K562 (cell line): Measurements from ENCODE around the gene MTIF3. TPM values are rescaled to one million over a fixed set of nuclear protein-coding genes. Genes with fewer than 3 reads are reported as not detected.

Experiments
- ATAC-seq: fragments of 200-7000 bp; cut with Tn5 transposase; 3 replicates; pipeline ENCODE4 v1.9.1; 2020; ENCODE audit warnings: moderate library complexity
- BruUV-seq: library from RNA; stranded (reverse); fragments of 400-500 nt; replicated peaks from 2 replicates; lab custom pipeline; 2021; lab: Mats Ljungman, UMichigan
- CTCF ChIA-PET: fragments of 300-600 bp; formaldehyde crosslinking; extraction: SDS; loops from one replicate; lab custom pipeline; 2021; ENCODE audit warnings: low intra/inter-chr PET ratio; lab: Yijun Ruan, JAX
- POLR2A ChIA-PET: fragments of 300-600, 350-650 bp; sonication (Branson Sonifier 250); formaldehyde crosslinking; extraction: SDS; loops from one replicate; lab custom pipeline; 2021; ENCODE audit warnings: antibody characterized with exemption, inconsistent platforms; lab: Yijun Ruan, JAX
- DNase-seq, 4 experiments: peaks; one replicate each; pipeline versions ENCODE4 v3.0.0 to v3.0.0-alpha.2; 2011 to 2018; ENCODE audit warnings: low spot score in 3 of 4, mixed read lengths in 3 of 4; ENCODE audit errors: extremely low read depth in 1 of 4
- FAIRE-seq: peaks from 2 replicates; lab custom pipeline; 2011; peaks lifted over from hg19 to GRCh38; lab: Jason Lieb, UNC
- H2AFZ ChIP-seq: 2 replicates; pipeline ENCODE4 v1.6.0; 2011; ENCODE audit warnings: low read depth, low read length, control low read depth, inconsistent platforms
- H3K27ac ChIP-seq: fragments of 200-600 bp; 3 replicates; pipeline ENCODE4 v1.8.0; 2011; ENCODE audit warnings: low read depth, mild to moderate bottlenecking, control low read depth, inconsistent platforms, low read length, moderate library complexity, mixed read lengths; ENCODE audit errors: extremely low read depth
- H3K27me3 ChIP-seq, 2 experiments: fragments of 300-600 bp in 1 of 2; 2 replicates in 1 of 2; 3 replicates in 1 of 2; pipeline versions ENCODE4 v1.6.0 to v1.8.0; 2011; ENCODE audit warnings: inconsistent platforms in 2 of 2, low read length in 2 of 2, mild to moderate bottlenecking in 1 of 2, mixed read lengths in 1 of 2, moderate library complexity in 1 of 2; ENCODE audit not compliant: control insufficient read depth in 2 of 2, insufficient read depth in 2 of 2
- H3K36me3 ChIP-seq: fragments of 300-600 bp; 3 replicates; pipeline ENCODE4 v1.8.0; 2011; ENCODE audit warnings: mild to moderate bottlenecking, low read length, inconsistent platforms; ENCODE audit not compliant: control insufficient read depth, insufficient read depth
- H3K4me1 ChIP-seq, 2 experiments: fragments of 200-600 bp in 1 of 2; replicated peaks in 1 of 2; 2 replicates in 1 of 2; 3 replicates in 1 of 2; pipeline versions ENCODE4 v1.5.1 to v1.8.0; 2011; ENCODE audit warnings: inconsistent platforms in 2 of 2, low read length in 2 of 2, mild to moderate bottlenecking in 1 of 2, mixed read lengths in 1 of 2, moderate library complexity in 1 of 2; ENCODE audit not compliant: control insufficient read depth in 2 of 2, insufficient read depth in 2 of 2
- H3K4me2 ChIP-seq: 2 replicates; pipeline ENCODE4 v1.6.1; 2011; ENCODE audit warnings: low read length, control low read depth, inconsistent platforms, mixed read lengths; ENCODE audit not compliant: insufficient read depth
- H3K4me3 ChIP-seq: fragments of 200-600 bp; sonication (generic), shearing (Covaris generic); 2 replicates; pipeline ENCODE4 v1.5.1; 2016; ENCODE audit warnings: control low read depth, inconsistent platforms
- H3K79me2 ChIP-seq: fragments of 200-600 bp; 3 replicates; pipeline ENCODE4 v1.8.0; 2011; ENCODE audit warnings: low read length, inconsistent platforms; ENCODE audit not compliant: control insufficient read depth, insufficient read depth
- H3K9ac ChIP-seq, 2 experiments: 2 replicates each; pipeline versions ENCODE4 v1.6.0 to v1.6.1; 2011; ENCODE audit warnings: low read depth in 2 of 2, low read length in 2 of 2, control low read depth in 1 of 2, inconsistent platforms in 1 of 2, mild to moderate bottlenecking in 1 of 2, mixed read lengths in 1 of 2; ENCODE audit not compliant: insufficient read depth in 1 of 2
- H3K9me1 ChIP-seq: one replicate; pipeline ENCODE4 v1.6.0; 2011; ENCODE audit warnings: inconsistent platforms, mild to moderate bottlenecking, low read length, moderate library complexity; ENCODE audit not compliant: control insufficient read depth, insufficient read depth
- H3K9me3 ChIP-seq: replicated peaks from 2 replicates; pipeline ENCODE4 v1.5.1; 2011; ENCODE audit warnings: low read depth, low read length, inconsistent platforms; ENCODE audit not compliant: control insufficient read depth, insufficient read depth
- H4K20me1 ChIP-seq: replicated peaks from 2 replicates; pipeline ENCODE4 v1.6.1; 2011; ENCODE audit warnings: low read length, inconsistent platforms, mixed read lengths; ENCODE audit not compliant: control insufficient read depth, insufficient read depth
- POU5F1 ChIP-seq: fragments of 150-350 bp; IDR thresholded peaks from 2 replicates; pipeline ENCODE4 v1.6.1; 2014; ENCODE audit warnings: borderline replicate concordance, low read length, low read depth, mild to moderate bottlenecking; ENCODE audit not compliant: partially characterized antibody
- RFX5 ChIP-seq: IDR thresholded peaks from 2 replicates; pipeline ENCODE4 v1.6.1; 2011; ENCODE audit warnings: low read depth, mild to moderate bottlenecking, improper control_type of control experiment, low read length
- SREBF1 ChIP-seq: fragments of 150-350 bp; IDR thresholded peaks from 2 replicates; pipeline ENCODE4 v1.6.1; 2014; ENCODE audit warnings: antibody characterized with exemption, low read depth, low read length, borderline replicate concordance
- STAG1 ChIP-seq: sonication (generic); formaldehyde crosslinking; IDR thresholded peaks from 2 replicates; pipeline ENCODE4 v1.5.0; 2020; ENCODE audit warnings: missing genetic modification reagents, borderline replicate concordance
- TRIM25 ChIP-seq: fragments of 450-650 bp; IDR thresholded peaks from 2 replicates; pipeline ENCODE4 v1.7.0; 2016; ENCODE audit warnings: borderline replicate concordance
- ZBED1 ChIP-seq: IDR thresholded peaks from 2 replicates; pipeline ENCODE4 v1.6.1; 2014
- ZBTB1 ChIP-seq: sonication (generic); formaldehyde crosslinking; IDR thresholded peaks from 2 replicates; pipeline ENCODE4 v1.8.1; 2023; ENCODE audit warnings: missing genetic modification reagents, low read depth, mild to moderate bottlenecking, borderline replicate concordance
- ZBTB33 ChIP-seq: sonication (generic); formaldehyde crosslinking; IDR thresholded peaks from 2 replicates; pipeline ENCODE4 v1.8.1; 2023; ENCODE audit warnings: mild to moderate bottlenecking, missing genetic modification reagents
- ZNF740 ChIP-seq, 3 experiments: fragments of 200-800 bp in 1 of 3; sonication (Bioruptor generic) in 1 of 3; sonication (generic) in 1 of 3; formaldehyde crosslinking in 1 of 3; IDR thresholded peaks; 2 replicates each; pipeline versions ENCODE4 v1.6.1 to v1.8.0; 2016 to 2022; ENCODE audit warnings: mild to moderate bottlenecking in 2 of 3, missing compliant biosample characterization in 2 of 3, missing genetic modification characterization in 2 of 3, missing genetic modification reagents in 1 of 3
- ZSCAN29 ChIP-seq: fragments of 450-650 bp; IDR thresholded peaks from 2 replicates; pipeline ENCODE4 v1.6.1; 2017
- WGBS: fragments of 100-300 bp; shearing (Covaris generic); methylation state at CpG from one replicate; pipeline ENCODE4 v1.1.6; 2016; ENCODE audit warnings: low coverage, mixed read lengths; ENCODE audit not compliant: insufficient coverage; ENCODE audit errors: missing lambda C conversion rate; 5-methylcytosine and 5-hydroxymethylcytosine counted together
- in situ Hi-C: fragments of 300-500 bp; cut with MboI; formaldehyde crosslinking; loops from 4 replicates; pipeline ENCODE4 v1.15.0; 2018; ENCODE audit warnings: inconsistent platforms, mixed read lengths
- intact Hi-C: fragments of 100-400 bp; cut with micrococcal nuclease; formaldehyde crosslinking; loops from 2 replicates; pipeline ENCODE4 v1.14.2; 2022
- polyA plus RNA-seq, 8 experiments: library from polyadenylated mRNA; depleted of rRNA in 4 of 8; stranded (reverse) in 5 of 8; unstranded in 3 of 8; fragments of >200 nt; fragmentation: Nextera tagmentation in 2 of 8; fragmentation: Illumina TruSeq in 1 of 8; extraction: Ambion mirVana in 2 of 8; extraction: Trizol in 1 of 8; gene quantifications; 2 replicates each; pipeline versions ENCODE4 v1.2.1 to v1.2.3, GENCODE V29; 2011 to 2014; ENCODE audit warnings: inconsistent platforms in 1 of 8, missing spikeins in 1 of 8
- total RNA-seq, 7 experiments: library from RNA; depleted of rRNA in 6 of 7; stranded (reverse); fragments of >200 nt in 6 of 7; fragmentation: Illumina TruSeq in 2 of 7; extraction: Trizol in 2 of 7; gene quantifications; 2 replicates each; pipeline versions ENCODE4 v1.2.1 to v1.2.3, GENCODE V29; 2011 to 2021; ENCODE audit warnings: low replicate concordance in 1 of 7

The MTIF3 gene
- total and polyA plus RNA-seq, 9 of the 15 experiments (the other 6 are each of a cell fraction or from before 2014, with no cell fraction given) = 23.5 to 73.6 (median 45.2) TPM

- no TSS peak for BruUV-seq
- FAIRE-seq = no peak
- DNase-seq = no peak
- H3K4me3 ChIP-seq = no peak overlapping the region
- no peaks in the 10 kb centered on the region for H3K79me2 ChIP-seq
- H3K4me1 ChIP-seq = no peaks in the 10 kb centered on the region
- no peaks in the 10 kb centered on the region for H3K36me3 ChIP-seq
- H3K4me2 ChIP-seq = no peak overlapping the region
- H3K27ac ChIP-seq = no peak overlapping the region
- no peak for ATAC-seq
- CTCF ChIA-PET = no interaction called here
- intact Hi-C loops = no loop called here
- POLR2A ChIA-PET = no interaction called here
- no peak overlapping the region for H3K9ac ChIP-seq
- H3K9me3 ChIP-seq = no peaks in the 10 kb centered on the region
- 0% methylated on average over 7 of the region's 7 CpGs for WGBS
- peaks cover 9 to 13% of the 10 kb centered on the region in 2 experiments; a peak in 3 of 5 replicates for H3K27me3 ChIP-seq
- H2AFZ ChIP-seq = no peak overlapping the region
- H4K20me1 ChIP-seq = no peaks in the 10 kb centered on the region
- no peaks in the 10 kb centered on the region for H3K9me1 ChIP-seq
- no peak for TF ChIP-seq ZBTB1 (CRISPR knock-in tag)
- in situ Hi-C loops = no loop called here
Observed at GRCh38 chr13:27389891-27390290, 60.5 kb downstream of the MTIF3 start.

GRCh38 chr13:27388241-27388640 is 62.1 kb downstream of the MTIF3 start:
- DNase-seq (no peak), FAIRE-seq (no peak), ATAC-seq (no peak)
- H3K4me2 ChIP-seq = no peak overlapping the region
- no peak overlapping the region for H3K4me3 ChIP-seq
- in situ Hi-C loops (no loop called here), intact Hi-C loops (no loop called here)
- H3K9me1 ChIP-seq = no peaks in the 10 kb centered on the region
- H2AFZ ChIP-seq = no peak overlapping the region
- no TSS peak for BruUV-seq
- H3K79me2 ChIP-seq = no peaks in the 10 kb centered on the region
- 0% methylated on average over 2 of the region's 2 CpGs for WGBS
- ChIA-PET POLR2A (no interaction called here), CTCF (no interaction called here)
- no peak overlapping the region for H3K9ac ChIP-seq
- H3K4me1 ChIP-seq = no peaks in the 10 kb centered on the region; a peak in 1 of 5 replicates
- H3K27ac ChIP-seq = no peak overlapping the region
- no peaks in the 10 kb centered on the region for H3K36me3 ChIP-seq
- no peaks in the 10 kb centered on the region for H3K9me3 ChIP-seq
- H3K27me3 ChIP-seq = peaks cover 9 to 13% of the 10 kb centered on the region in 2 experiments; a peak in 2 of 5 replicates
- no peaks in the 10 kb centered on the region for H4K20me1 ChIP-seq
- TF ChIP-seq ZNF740 (CRISPR knock-in tag; IDR thresholded peaks at IDR 0.05) = no peak
- no peak for TF ChIP-seq ZNF740 (tag; IDR thresholded peaks at IDR 0.05)
- TF ChIP-seq ZSCAN29 = no peak
- TF ChIP-seq POU5F1 = no peak
- no peak for TF ChIP-seq TRIM25
- no peak for TF ChIP-seq STAG1 (CRISPR knock-in tag)
- TF ChIP-seq ZBTB33 (CRISPR knock-in tag) = no peak
- TF ChIP-seq SREBF1 = no peak
- TF ChIP-seq RFX5 = no peak
- no peak for TF ChIP-seq ZBED1
